HUES48 (cell line): ENCODE data around the gene KCTD4.

Experiments
- H3K27ac ChIP-seq: one replicate; pipeline ENCODE4 v1.7.0; 2013; ENCODE audit warnings: low read depth, low read length, inconsistent platforms
- H3K27me3 ChIP-seq: 2 replicates; pipeline ENCODE4 v1.6.1; 2013; ENCODE audit warnings: mild to moderate bottlenecking, low read length; ENCODE audit not compliant: control insufficient read depth, insufficient read depth
- H3K36me3 ChIP-seq: 2 replicates; pipeline ENCODE4 v1.6.1; 2013; ENCODE audit warnings: low read length; ENCODE audit not compliant: control insufficient read depth, insufficient read depth
- H3K4me1 ChIP-seq: 2 replicates; pipeline ENCODE4 v1.6.1; 2013; ENCODE audit warnings: mild to moderate bottlenecking, low read length; ENCODE audit not compliant: control insufficient read depth, insufficient read depth
- H3K4me3 ChIP-seq: 2 replicates; pipeline ENCODE4 v1.5.1; 2013; ENCODE audit warnings: mild to moderate bottlenecking, low read depth, low read length
- H3K9ac ChIP-seq: 2 replicates; pipeline ENCODE4 v1.6.1; 2013; ENCODE audit warnings: mild to moderate bottlenecking, low read depth, low read length, moderate library complexity
- H3K9me3 ChIP-seq: 2 replicates; pipeline ENCODE4 v1.6.1; 2013; ENCODE audit warnings: low read length; ENCODE audit not compliant: control insufficient read depth, insufficient read depth

Gene KCTD4

DNA sequence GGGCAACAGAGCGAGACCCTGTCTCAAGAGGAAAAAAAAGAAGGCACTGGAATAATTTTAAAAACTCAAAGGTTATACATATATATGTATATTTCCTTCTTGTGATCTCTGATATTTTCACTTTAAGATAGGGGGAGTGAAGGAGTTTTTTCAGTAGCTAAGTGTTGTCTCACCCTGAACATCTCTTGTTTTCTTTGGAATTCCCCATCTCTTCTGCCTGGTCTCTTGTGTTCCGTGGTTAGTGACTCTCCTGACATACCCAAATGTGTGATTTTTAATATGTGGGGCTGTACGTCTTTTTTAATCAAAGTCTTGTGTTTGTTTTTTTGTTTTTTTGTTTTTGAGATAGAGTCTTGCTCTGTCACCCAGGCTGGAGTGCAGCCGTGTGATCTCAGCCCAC, 15.3 kb upstream of the KCTD4 start:
- H3K27me3 ChIP-seq, result no peaks in the 10 kb centered on the region
- no peaks in the 10 kb centered on the region for H3K36me3 ChIP-seq
- H3K4me1 ChIP-seq, result peaks cover 19% of the 10 kb centered on the region
- no peak overlapping the region for H3K9ac ChIP-seq
- H3K4me3 ChIP-seq, result no peak overlapping the region
- no peak overlapping the region for H3K27ac ChIP-seq
- H3K9me3 ChIP-seq, result no peaks in the 10 kb centered on the region

DNA sequence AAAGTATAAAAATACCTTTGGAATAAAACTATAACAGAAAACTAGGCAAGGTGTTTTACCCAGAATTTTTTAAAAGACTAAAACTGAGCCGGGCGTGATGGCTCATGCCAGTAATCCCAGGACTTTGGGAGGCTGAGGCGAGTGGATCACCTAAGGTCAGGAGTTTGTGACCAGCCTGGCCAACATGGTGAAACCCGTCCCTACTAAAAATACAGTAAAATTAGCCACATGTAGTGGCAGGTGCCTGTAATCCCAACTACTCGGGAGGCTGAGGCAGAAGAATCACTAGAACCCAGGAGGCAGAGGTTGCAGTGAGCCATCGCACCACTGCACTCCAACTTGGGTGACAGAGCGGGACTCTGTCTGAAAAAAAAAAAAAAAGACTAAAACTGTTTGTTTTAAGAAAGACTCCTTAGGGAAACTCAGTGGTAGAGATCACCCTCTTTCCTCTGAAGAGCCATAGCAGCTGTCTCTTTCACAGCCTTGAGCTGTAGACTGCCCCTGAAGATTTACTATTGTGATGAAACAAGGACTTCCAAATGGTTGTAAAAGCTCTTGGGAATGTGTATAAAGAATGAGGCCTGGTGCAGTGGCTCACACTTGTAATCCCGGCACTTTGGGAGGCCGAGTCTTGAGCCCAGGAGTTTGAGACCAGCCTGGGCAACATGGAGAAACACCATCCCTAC, 14.7 kb upstream of the KCTD4 start:
- Histone ChIP-seq H3K4me3 (no peak overlapping the region), H3K27me3 (no peaks in the 10 kb centered on the region), H3K9me3 (no peaks in the 10 kb centered on the region), H3K36me3 (0 out of 2 replicates have a peak, but pooled peaks cover under 1% of the 10 kb centered on the region), H3K27ac (no peak overlapping the region), H3K9ac (no peak overlapping the region), H3K4me1 (peaks cover 19% of the 10 kb centered on the region)

DNA sequence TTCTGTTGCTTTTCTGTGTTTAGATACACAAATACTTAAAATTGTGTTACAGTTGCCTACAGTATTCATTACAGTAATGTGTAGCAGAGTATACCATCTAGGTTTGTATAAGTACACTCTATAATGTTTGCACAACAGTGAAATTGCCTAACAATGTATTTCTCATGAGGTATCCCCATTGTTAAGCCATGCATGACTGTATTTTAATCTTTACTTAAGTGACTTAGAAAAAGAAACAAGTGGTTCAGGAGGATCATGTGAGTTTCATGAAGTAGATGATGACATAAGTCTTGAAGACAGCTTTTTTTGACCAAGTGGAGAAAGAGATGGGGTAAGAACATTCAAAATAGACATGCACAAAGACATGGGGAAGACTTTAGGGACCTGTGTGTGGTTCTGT, 8.4 kb upstream of the KCTD4 start:
- no peaks in the 10 kb centered on the region for H3K9me3 ChIP-seq
- peaks cover 26% of the 10 kb centered on the region for H3K36me3 ChIP-seq
- no peak overlapping the region for H3K27ac ChIP-seq
- no peaks in the 10 kb centered on the region for H3K4me1 ChIP-seq
- no peak overlapping the region for H3K9ac ChIP-seq
- no peaks in the 10 kb centered on the region for H3K27me3 ChIP-seq
- H3K4me3 ChIP-seq, result no peak overlapping the region

DNA sequence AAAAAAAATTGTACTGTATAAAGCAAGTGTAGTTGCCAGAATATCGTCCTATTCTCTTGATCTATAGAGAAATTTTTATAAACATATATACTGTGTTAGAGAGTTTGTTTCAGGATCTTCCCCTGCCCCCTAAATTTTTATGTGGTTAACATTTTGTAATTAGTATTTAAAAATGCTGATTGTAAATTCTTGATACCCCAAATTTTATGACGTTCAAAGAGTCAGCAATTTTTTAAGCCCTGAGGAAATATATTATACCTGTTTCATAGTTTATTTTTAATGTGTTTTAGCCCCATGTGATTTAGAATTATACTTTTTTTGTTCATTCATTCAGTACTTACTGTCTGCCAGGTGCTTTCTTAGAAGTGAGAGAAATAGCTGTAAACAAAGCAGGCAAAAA, 7.3 kb upstream of the KCTD4 start:
- no peak overlapping the region for H3K4me3 ChIP-seq
- H3K9me3 ChIP-seq, result no peaks in the 10 kb centered on the region
- H3K36me3 ChIP-seq, result peaks cover 26% of the 10 kb centered on the region
- no peaks in the 10 kb centered on the region for H3K27me3 ChIP-seq
- no peaks in the 10 kb centered on the region for H3K4me1 ChIP-seq
- no peak overlapping the region for H3K9ac ChIP-seq
- no peak overlapping the region for H3K27ac ChIP-seq

DNA sequence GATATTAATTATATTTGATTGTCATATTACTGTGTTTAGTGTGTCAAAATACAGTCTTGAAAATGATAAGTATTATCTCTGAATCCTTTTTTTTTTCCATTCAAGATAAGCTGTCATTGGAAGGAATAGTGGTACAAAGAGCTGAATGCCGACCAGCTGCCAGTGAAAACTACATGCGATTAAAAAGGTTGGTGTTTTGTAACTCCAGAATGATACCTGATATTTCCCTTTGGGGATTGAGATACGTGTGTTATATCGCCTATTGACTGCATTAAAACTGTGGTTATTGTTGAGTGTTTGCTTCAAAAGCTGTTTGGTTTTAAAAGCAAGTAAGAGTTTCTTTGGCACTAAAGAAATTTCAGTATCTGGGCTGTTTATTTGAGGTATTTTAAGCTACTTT, 6.5 kb upstream of the KCTD4 start:
- H3K27ac ChIP-seq, result no peak overlapping the region
- H3K36me3 ChIP-seq, result peaks cover 26% of the 10 kb centered on the region
- no peaks in the 10 kb centered on the region for H3K4me1 ChIP-seq
- H3K4me3 ChIP-seq, result no peak overlapping the region
- H3K27me3 ChIP-seq, result no peaks in the 10 kb centered on the region
- no peaks in the 10 kb centered on the region for H3K9me3 ChIP-seq
- H3K9ac ChIP-seq, result no peak overlapping the region

DNA sequence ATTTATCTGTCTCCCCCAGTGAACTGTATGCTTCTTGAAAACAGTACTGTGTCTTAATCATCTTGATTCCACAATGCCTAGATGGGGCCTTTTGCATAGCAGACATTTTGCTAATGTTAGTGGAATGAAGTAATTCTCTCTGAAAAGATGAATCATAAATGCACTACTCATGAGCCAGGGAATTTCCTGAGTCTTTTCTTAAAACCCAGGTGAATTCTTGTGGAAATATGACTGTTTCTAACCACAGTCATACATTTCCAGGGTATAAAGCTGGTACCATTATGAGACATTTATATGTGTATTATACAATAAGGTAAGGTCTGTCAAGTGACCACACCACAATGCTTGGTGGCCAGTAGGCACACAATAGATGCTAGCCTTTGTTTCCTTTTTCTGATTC, 5.5 kb upstream of the KCTD4 start:
- no peaks in the 10 kb centered on the region for H3K27me3 ChIP-seq
- H3K27ac ChIP-seq, result no peak overlapping the region
- H3K9me3 ChIP-seq, result no peaks in the 10 kb centered on the region
- no peak overlapping the region for H3K4me3 ChIP-seq
- peaks cover 26% of the 10 kb centered on the region for H3K36me3 ChIP-seq
- H3K4me1 ChIP-seq, result no peaks in the 10 kb centered on the region
- no peak overlapping the region for H3K9ac ChIP-seq

DNA sequence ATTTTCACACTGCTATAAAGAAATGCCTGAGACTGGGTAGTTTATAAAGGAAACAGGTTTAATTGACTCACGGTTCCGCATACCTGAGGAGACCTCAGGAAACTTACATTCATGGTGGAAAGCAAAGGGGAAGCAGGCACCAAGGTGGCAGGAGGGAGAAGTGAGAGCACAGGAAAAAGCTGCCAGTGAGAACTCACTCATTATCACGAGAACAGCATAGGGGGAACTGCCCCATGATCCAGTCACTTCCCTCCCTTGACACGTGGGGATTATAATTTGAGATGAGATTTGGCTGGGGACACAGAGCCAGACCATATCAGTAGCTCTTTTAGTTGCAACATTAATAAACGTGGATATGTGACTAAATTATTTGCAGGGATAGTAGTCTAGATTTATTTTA, 4.3 kb upstream of the KCTD4 start:
- Histone ChIP-seq H3K4me1 (peaks cover 7% of the 10 kb centered on the region; the same call in 1 of the 2 replicates), H3K9me3 (no peaks in the 10 kb centered on the region), H3K27ac (no peak overlapping the region), H3K27me3 (no peaks in the 10 kb centered on the region), H3K4me3 (no peak overlapping the region), H3K9ac (no peak overlapping the region), H3K36me3 (peaks cover 22% of the 10 kb centered on the region)

DNA sequence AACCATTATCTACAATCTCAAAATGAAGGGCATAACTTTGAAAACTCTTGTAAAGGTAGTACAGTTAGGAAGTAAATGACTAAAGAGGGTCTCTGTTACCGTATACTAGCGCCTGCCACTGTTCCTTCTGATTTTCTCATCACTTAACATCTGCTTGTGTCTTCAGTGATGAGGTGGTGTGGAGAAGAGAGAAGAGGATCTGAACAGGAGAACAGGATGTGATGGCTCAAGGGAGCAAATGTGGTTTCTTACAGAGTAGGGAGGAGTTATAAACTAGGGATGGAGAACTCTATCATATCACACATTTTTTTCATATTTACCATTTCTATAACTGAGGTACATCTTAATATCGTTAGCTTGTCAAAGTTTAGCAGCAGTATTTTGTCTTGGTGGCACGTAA, 1.1 kb downstream of the KCTD4 start:
- H3K4me3 ChIP-seq, result no peak overlapping the region
- H3K36me3 ChIP-seq, result no peaks in the 10 kb centered on the region
- H3K4me1 ChIP-seq, result peaks cover 14% of the 10 kb centered on the region
- no peaks in the 10 kb centered on the region for H3K9me3 ChIP-seq
- no peak overlapping the region for H3K9ac ChIP-seq
- H3K27me3 ChIP-seq, result no peaks in the 10 kb centered on the region
- H3K27ac ChIP-seq, result no peak overlapping the region

DNA sequence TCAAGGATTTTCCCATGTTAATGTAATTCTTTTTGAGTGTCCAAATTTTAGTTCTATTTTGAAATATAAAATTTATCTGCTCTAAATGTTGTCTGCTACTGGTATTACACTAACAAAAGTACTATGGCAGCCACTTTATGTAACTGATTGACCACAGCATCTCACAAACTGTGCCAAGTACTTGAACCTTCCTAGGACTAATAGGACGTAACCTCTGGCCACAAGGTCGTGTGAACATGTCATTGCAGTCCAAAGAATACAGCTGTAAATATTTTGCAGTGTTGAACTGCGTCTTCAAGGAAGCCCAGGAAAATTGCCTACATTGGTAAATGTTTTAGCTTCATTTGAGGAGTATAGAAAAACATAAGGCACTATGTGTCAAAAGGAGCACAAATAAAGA, 1.9 kb downstream of the KCTD4 start:
- no peak overlapping the region for H3K9ac ChIP-seq
- H3K9me3 ChIP-seq, result no peaks in the 10 kb centered on the region
- H3K27ac ChIP-seq, result no peak overlapping the region
- no peak overlapping the region for H3K4me3 ChIP-seq
- no peaks in the 10 kb centered on the region for H3K27me3 ChIP-seq
- H3K4me1 ChIP-seq, result peaks cover 21% of the 10 kb centered on the region
- H3K36me3 ChIP-seq, result no peaks in the 10 kb centered on the region

DNA sequence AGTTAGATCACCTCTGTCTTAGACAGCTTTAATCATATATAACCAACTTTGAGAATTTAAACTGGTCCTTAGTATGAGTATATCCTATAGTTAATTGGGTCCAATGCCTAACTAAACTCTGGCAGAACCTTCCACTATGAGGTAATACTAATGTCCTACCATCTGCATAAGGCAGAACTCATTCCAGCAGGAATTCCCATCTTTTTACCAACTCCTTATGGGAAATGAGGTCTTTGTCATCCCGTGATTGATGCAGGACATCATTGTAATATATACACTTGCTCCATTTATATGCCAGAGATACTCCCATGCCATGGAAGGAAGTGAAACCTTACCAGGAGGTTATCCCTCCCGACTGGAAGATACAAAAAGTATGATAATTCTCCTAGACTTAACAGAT, 2.8 kb downstream of the KCTD4 start:
- Histone ChIP-seq H3K9ac (no peak overlapping the region), H3K36me3 (no peaks in the 10 kb centered on the region), H3K9me3 (no peaks in the 10 kb centered on the region), H3K4me3 (no peak overlapping the region), H3K4me1 (peaks cover 21% of the 10 kb centered on the region), H3K27ac (no peak overlapping the region), H3K27me3 (no peaks in the 10 kb centered on the region)

DNA sequence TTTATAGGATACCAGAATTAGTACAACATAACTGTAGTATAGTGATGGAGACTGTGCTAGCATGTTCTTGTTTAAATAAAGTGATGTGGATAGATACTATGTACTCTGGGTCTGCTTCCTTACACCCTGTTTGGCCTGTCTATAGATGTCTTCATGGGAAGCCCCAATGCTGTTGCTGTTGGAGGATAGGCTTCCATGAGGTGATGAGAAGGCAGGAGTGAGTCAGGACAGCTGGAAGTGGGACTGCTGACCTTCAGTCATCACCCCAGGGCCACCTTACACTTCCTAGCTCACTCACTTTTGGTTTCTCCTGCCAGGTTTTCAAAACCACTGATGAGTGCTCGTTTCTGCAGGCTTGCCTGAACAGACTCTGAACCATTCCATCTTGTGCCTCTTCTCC, 4.2 kb downstream of the KCTD4 start:
- Histone ChIP-seq H3K4me3 (no peak overlapping the region), H3K9me3 (no peaks in the 10 kb centered on the region), H3K27ac (no peak overlapping the region), H3K27me3 (no peaks in the 10 kb centered on the region), H3K36me3 (no peaks in the 10 kb centered on the region), H3K4me1 (peaks cover 21% of the 10 kb centered on the region), H3K9ac (no peak overlapping the region)
